HepG2 (cell line): Measurements from ENCODE around the gene LTC4S. TPM values are rescaled to one million over a fixed set of nuclear protein-coding genes. Genes with fewer than 3 reads are reported as not detected.

Source experiments
- CEBPZ ChIP-seq: IDR thresholded peaks from 2 replicates; pipeline ENCODE4 v1.6.1; 2012; ENCODE audit warnings: low read length, improper control_type of control experiment
- CSRNP1 ChIP-seq: sonication (generic); formaldehyde crosslinking; IDR thresholded peaks from 2 replicates; pipeline ENCODE4 v1.8.1; 2023; ENCODE audit warnings: mild to moderate bottlenecking, missing genetic modification reagents
- HDAC2 ChIP-seq: sonication (generic); formaldehyde crosslinking; IDR thresholded peaks from 2 replicates; pipeline ENCODE4 v1.4.0; 2020; ENCODE audit warnings: missing genetic modification reagents
- MBNL3 ChIP-seq: fragments of 250-450 bp; sonication (Bioruptor Pico); conservative IDR thresholded peaks from 2 replicates; pipeline ENCODE4 v1.8.0; 2022; ENCODE audit warnings: mild to moderate bottlenecking, inconsistent platforms
- MEF2D ChIP-seq: sonication (generic); formaldehyde crosslinking; IDR thresholded peaks from 2 replicates; pipeline ENCODE4 v1.5.1; 2020; ENCODE audit warnings: mild to moderate bottlenecking, missing genetic modification reagents
- NR2F6 ChIP-seq, 2 experiments: IDR thresholded peaks; 2 replicates each; pipeline ENCODE4 v1.6.1; 2016; ENCODE audit warnings: antibody characterized with exemption in 1 of 2, mild to moderate bottlenecking in 1 of 2
- THRA ChIP-seq: sonication (generic); formaldehyde crosslinking; IDR thresholded peaks from 2 replicates; pipeline ENCODE4 v1.4.0; 2020; ENCODE audit warnings: missing genetic modification reagents, borderline replicate concordance
- YEATS2 ChIP-seq: sonication (generic); formaldehyde crosslinking; IDR thresholded peaks from 2 replicates; pipeline ENCODE4 v1.4.0; 2020; ENCODE audit warnings: missing genetic modification reagents, borderline replicate concordance
- ZBTB42 ChIP-seq: sonication (generic); formaldehyde crosslinking; IDR thresholded peaks from 2 replicates; pipeline ENCODE4 v1.5.0; 2020; ENCODE audit warnings: mild to moderate bottlenecking, missing genetic modification reagents
- ZNF121 ChIP-seq: sonication (generic); formaldehyde crosslinking; IDR thresholded peaks from 2 replicates; pipeline ENCODE4 v1.5.0; 2020; ENCODE audit warnings: mild to moderate bottlenecking, missing genetic modification reagents
- ZNF280D ChIP-seq: sonication (generic); formaldehyde crosslinking; IDR thresholded peaks from 2 replicates; pipeline ENCODE4 v1.5.1; 2020; ENCODE audit warnings: mild to moderate bottlenecking, missing genetic modification reagents
- ZNF609 ChIP-seq: sonication (generic); formaldehyde crosslinking; IDR thresholded peaks from 2 replicates; pipeline ENCODE4 v1.4.0; 2020; ENCODE audit warnings: mild to moderate bottlenecking, missing genetic modification reagents, borderline replicate concordance
- ZSCAN20 ChIP-seq: sonication (generic); formaldehyde crosslinking; IDR thresholded peaks from 2 replicates; pipeline ENCODE4 v1.4.0; 2020; ENCODE audit warnings: missing genetic modification reagents, mild to moderate bottlenecking, borderline replicate concordance
- ZSCAN9 ChIP-seq: IDR thresholded peaks from 2 replicates; pipeline ENCODE4 v1.6.1; 2016; ENCODE audit warnings: borderline replicate concordance
- polyA plus RNA-seq, 8 experiments: library from polyadenylated mRNA; depleted of rRNA in 3 of 8; stranded (reverse) in 7 of 8; unstranded in 1 of 8; fragments of >200 nt; fragmentation: Illumina TruSeq in 4 of 8; extraction: Trizol in 4 of 8; gene quantifications; 2 replicates each; pipeline versions ENCODE4 v1.2.1 to v1.2.3, GENCODE V29; 2011 to 2016; ENCODE audit warnings: low read depth in 4 of 8, missing spikeins in 1 of 8, mixed read lengths in 1 of 8; ENCODE audit not compliant: insufficient read depth in 1 of 8
- total RNA-seq, 5 experiments: library from RNA; depleted of rRNA; stranded (reverse); fragments of >200 nt; fragmentation: Illumina TruSeq; extraction: Trizol; gene quantifications; 2 replicates each; pipeline ENCODE4 v1.2.3, GENCODE V29; 2016; ENCODE audit warnings: low read depth in 1 of 5

LTC4S gene
- total and polyA plus RNA-seq, 2 of the 13 experiments (the other 11 are each of a cell fraction or from before 2014, with no cell fraction given) = 0.35 TPM; not detected in 1

GRCh38 chr5:179824745-179825112, 30.9 kb downstream of the LTC4S start (continued):
- TF ChIP-seq THRA (peak; percentile 24; the same call in 1 of the 2 replicates), ZNF609 (CRISPR knock-in tag) (no peak), YEATS2 (CRISPR knock-in tag) (no peak), ZSCAN9 (CRISPR knock-in tag) (peak; percentile 75), ZSCAN20 (CRISPR knock-in tag) (no peak), HDAC2 (peak; percentile 45; the same call in 1 of the 2 replicates), ZNF121 (CRISPR knock-in tag) (no peak), MBNL3 (no peak), NR2F6 (IDR thresholded peaks at IDR 0.05) (peak; percentile 68), NR2F6 (CRISPR knock-in tag; IDR thresholded peaks at IDR 0.05) (peak; percentile 36; the same call in 1 of the 2 replicates), ZNF280D (CRISPR knock-in tag) (0 out of 2 replicates have a peak, but pooled peaks have one; percentile 35), CEBPZ (no peak), MEF2D (CRISPR knock-in tag) (0 out of 2 replicates have a peak, but pooled peaks have one; percentile 10), CSRNP1 (CRISPR knock-in tag) (no peak), ZBTB42 (CRISPR knock-in tag) (no peak)
